ENCODE measurements around the gene FAM168A.

The FAM168A gene

DNA sequence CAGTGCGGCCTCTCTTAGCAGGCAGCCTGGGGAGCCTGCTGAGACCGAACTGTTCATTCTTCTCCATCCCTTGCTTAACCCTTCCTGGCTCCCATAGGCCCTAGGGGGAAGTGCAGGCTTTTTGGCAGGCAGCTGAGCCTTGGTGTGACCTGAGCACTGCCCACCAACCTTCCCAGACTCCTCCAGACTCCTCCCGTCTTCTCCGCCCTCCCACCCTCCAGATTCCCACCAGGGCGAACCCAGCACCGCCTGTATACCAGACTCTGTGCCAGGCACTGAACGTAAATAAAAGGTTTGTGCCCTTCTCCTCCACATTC, 213.8 kb downstream of the FAM168A start:
- no peaks in the 10 kb centered on the region for H3K9me2 ChIP-seq (replicated peaks; ENCODE audit: control insufficient read depth, low read length)
- H3F3A ChIP-seq (ENCODE audit: control insufficient read depth, insufficient read depth) = peaks cover 28% of the 10 kb centered on the region
- TF ChIP-seq, protein P1, sequence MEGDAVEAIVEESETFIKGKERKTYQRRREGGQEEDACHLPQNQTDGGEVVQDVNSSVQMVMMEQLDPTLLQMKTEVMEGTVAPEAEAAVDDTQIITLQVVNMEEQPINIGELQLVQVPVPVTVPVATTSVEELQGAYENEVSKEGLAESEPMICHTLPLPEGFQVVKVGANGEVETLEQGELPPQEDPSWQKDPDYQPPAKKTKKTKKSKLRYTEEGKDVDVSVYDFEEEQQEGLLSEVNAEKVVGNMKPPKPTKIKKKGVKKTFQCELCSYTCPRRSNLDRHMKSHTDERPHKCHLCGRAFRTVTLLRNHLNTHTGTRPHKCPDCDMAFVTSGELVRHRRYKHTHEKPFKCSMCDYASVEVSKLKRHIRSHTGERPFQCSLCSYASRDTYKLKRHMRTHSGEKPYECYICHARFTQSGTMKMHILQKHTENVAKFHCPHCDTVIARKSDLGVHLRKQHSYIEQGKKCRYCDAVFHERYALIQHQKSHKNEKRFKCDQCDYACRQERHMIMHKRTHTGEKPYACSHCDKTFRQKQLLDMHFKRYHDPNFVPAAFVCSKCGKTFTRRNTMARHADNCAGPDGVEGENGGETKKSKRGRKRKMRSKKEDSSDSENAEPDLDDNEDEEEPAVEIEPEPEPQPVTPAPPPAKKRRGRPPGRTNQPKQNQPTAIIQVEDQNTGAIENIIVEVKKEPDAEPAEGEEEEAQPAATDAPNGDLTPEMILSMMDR (IDR thresholded peaks at IDR 0.05; ENCODE audit: low read depth, low read length, poor library complexity, severe bottlenecking) = no peak
- TF ChIP-seq EZH2phosphoT487 (IDR thresholded peaks at IDR 0.05; ENCODE audit: borderline replicate concordance, low read length) = no peak
- H3K27ac ChIP-seq (ENCODE audit: low read depth, low read length) = peak overlapping the region; percentile 92
- peaks cover 76% of the 10 kb centered on the region for H3K36me3 ChIP-seq (ENCODE audit: control insufficient read depth, low read length)
- H3K4me3 ChIP-seq (ENCODE audit: low read length) = peak overlapping the region; percentile 80
- no peaks in the 10 kb centered on the region for H3K27me3 ChIP-seq (ENCODE audit: control insufficient read depth, low read length)
- H3K79me2 ChIP-seq (ENCODE audit: control insufficient read depth, low read length) = peaks cover 100% of the 10 kb centered on the region
- peaks cover 98% of the 10 kb centered on the region for H3K4me1 ChIP-seq (ENCODE audit: control insufficient read depth, low read length)
- no peaks in the 10 kb centered on the region for H3K9me3 ChIP-seq (ENCODE audit: control insufficient read depth, insufficient read depth, low read length)
- H3K4me2 ChIP-seq (ENCODE audit: low read length) = peak overlapping the region; percentile 88
- H4K20me1 ChIP-seq (ENCODE audit: control insufficient read depth, insufficient read depth, low read depth, low read length) = peaks cover 11% of the 10 kb centered on the region; the same call in 1 of the 2 replicates

DNA sequence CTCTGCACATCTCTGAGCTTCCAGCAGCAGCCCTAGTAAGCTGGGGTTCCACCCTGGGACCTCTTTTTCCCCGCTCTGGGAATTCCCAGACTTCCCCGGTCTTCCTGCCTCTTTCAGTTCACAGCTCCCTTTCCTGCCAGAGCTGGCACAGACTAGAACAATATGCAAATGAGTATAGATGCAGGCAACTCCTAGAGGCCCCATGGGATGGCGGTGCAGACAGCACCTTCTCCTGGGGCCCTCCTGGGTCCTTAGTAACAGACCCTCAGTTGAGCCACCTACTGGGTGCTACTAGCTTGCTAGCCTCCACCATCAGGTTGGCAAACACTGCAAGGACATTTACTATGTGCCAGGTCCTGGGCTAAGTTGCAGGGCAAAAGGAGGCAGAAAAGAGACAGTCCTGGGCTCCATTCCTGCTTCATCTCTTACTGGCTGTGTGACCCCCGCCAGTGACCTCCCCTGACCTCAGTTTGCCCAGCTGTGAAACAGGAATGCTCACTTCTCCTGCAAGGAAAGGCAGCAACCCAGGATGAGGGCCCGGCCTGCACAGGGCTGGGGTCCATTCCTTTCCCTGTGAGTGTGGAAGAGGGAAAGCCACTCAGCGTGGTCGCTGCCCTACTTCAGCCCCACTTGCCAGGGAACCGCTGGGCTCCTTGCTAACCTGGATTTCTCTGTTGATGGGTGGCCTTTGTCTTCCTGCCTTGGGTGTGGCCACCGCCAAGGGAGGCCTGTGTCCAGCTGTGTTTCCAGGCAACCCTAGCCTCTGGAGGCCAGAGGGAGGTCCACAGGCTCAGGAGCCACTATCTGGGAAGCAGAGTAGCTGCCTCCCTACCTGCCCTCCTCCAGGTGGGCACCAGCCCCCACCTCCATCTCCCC, 214.4 kb downstream of the FAM168A start:
- Histone ChIP-seq H4K20me1 (ENCODE audit: control insufficient read depth, insufficient read depth, low read depth, low read length) (peaks cover 16% of the 10 kb centered on the region), H3K4me3 (ENCODE audit: low read length) (peak overlapping the region; percentile 80), H3K79me2 (ENCODE audit: control insufficient read depth, low read length) (peaks cover 100% of the 10 kb centered on the region), H3K27ac (ENCODE audit: low read depth, low read length) (peak overlapping the region; percentile 92), H3K27me3 (ENCODE audit: control insufficient read depth, low read length) (no peaks in the 10 kb centered on the region), H3K9me2 (replicated peaks; ENCODE audit: control insufficient read depth, low read length) (no peaks in the 10 kb centered on the region), H3K9me3 (ENCODE audit: control insufficient read depth, insufficient read depth, low read length) (no peaks in the 10 kb centered on the region), H3K4me2 (ENCODE audit: low read length) (peak overlapping the region; percentile 88), H3F3A (ENCODE audit: control insufficient read depth, insufficient read depth) (peaks cover 28% of the 10 kb centered on the region), H3K4me1 (ENCODE audit: control insufficient read depth, low read length) (peaks cover 100% of the 10 kb centered on the region), H3K36me3 (ENCODE audit: control insufficient read depth, low read length) (peaks cover 76% of the 10 kb centered on the region)
- TF ChIP-seq, protein P1 (IDR thresholded peaks at IDR 0.05; ENCODE audit: low read depth, low read length, poor library complexity, severe bottlenecking) = peak; percentile 41
- TF ChIP-seq EZH2phosphoT487 (IDR thresholded peaks at IDR 0.05; ENCODE audit: borderline replicate concordance, low read length) = no peak

DNA sequence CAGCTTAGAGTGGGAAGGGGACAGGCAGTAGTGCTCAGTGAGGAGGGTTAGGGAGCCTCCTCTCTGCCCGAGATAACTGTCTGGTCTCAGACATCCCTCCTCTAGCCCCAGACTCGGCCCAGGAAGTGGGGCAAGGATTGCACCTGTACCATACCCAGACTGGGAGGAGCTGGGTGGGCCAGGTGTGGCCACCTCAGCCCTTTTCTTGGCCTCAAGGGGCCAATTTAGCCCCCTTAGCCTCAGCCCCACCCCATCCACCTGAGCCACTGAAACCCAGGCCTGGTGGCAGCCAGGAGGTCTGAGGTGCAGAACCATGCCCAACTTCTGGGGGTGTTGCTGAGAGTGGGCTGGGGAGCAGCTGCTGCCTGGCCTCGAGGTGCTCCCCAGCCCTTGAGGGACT, 215.2 kb downstream of the FAM168A start:
- peak overlapping the region; percentile 92 for H3K27ac ChIP-seq (ENCODE audit: low read depth, low read length)
- H3K9me3 ChIP-seq (ENCODE audit: control insufficient read depth, insufficient read depth, low read length) = no peaks in the 10 kb centered on the region
- peaks cover 23% of the 10 kb centered on the region for H4K20me1 ChIP-seq (ENCODE audit: control insufficient read depth, insufficient read depth, low read depth, low read length)
- TF ChIP-seq, protein P1 (IDR thresholded peaks at IDR 0.05; ENCODE audit: low read depth, low read length, poor library complexity, severe bottlenecking) = no peak
- no peak for TF ChIP-seq EZH2phosphoT487 (IDR thresholded peaks at IDR 0.05; ENCODE audit: borderline replicate concordance, low read length)
- H3K9me2 ChIP-seq (replicated peaks; ENCODE audit: control insufficient read depth, low read length) = no peaks in the 10 kb centered on the region
- H3F3A ChIP-seq (ENCODE audit: control insufficient read depth, insufficient read depth) = peaks cover 28% of the 10 kb centered on the region
- H3K4me2 ChIP-seq (ENCODE audit: low read length) = peak overlapping the region; percentile 88
- peaks cover 100% of the 10 kb centered on the region for H3K4me1 ChIP-seq (ENCODE audit: control insufficient read depth, low read length)
- peaks cover 76% of the 10 kb centered on the region for H3K36me3 ChIP-seq (ENCODE audit: control insufficient read depth, low read length)
- no peaks in the 10 kb centered on the region for H3K27me3 ChIP-seq (ENCODE audit: control insufficient read depth, low read length)
- peak overlapping the region; percentile 80 for H3K4me3 ChIP-seq (ENCODE audit: low read length)
- H3K79me2 ChIP-seq (ENCODE audit: control insufficient read depth, low read length) = peaks cover 100% of the 10 kb centered on the region

Data from DOHH2 (cell line).